HEK293 (cell line): ENCODE results near the gene PCED1A.

Experiments
- CTCF ChIA-PET: fragments of 350-600 bp; formaldehyde crosslinking; extraction: SDS; loops from one replicate; lab custom pipeline; 2021; ENCODE audit warnings: antibody characterized with exemption; lab: Yijun Ruan, JAX
- POLR2A ChIA-PET: fragments of 300-600 bp; formaldehyde crosslinking; extraction: SDS; loops from one replicate; lab custom pipeline; 2020; ENCODE audit warnings: antibody characterized with exemption, inconsistent platforms; lab: Yijun Ruan, JAX
- H3K27ac ChIP-seq: fragments of 200-500 bp; sonication (Bioruptor generic); 2 replicates; pipeline ENCODE4 v1.5.1; 2014; ENCODE audit warnings: low read depth, low read length, control low read depth, inconsistent platforms; ENCODE audit errors: extremely low read depth
- H3K36me3 ChIP-seq, 2 experiments: fragments of 200-500 bp in 1 of 2; sonication (Bioruptor generic) in 1 of 2; 1 replicate in 1 of 2; 2 replicates in 1 of 2; pipeline ENCODE4 v1.5.1; 2014 to 2017; ENCODE audit warnings: inconsistent platforms in 2 of 2, low read length in 2 of 2; ENCODE audit not compliant: control insufficient read depth in 2 of 2, insufficient read depth in 1 of 2
- H3K4me1 ChIP-seq: fragments of 200-500 bp; sonication (Bioruptor generic); 2 replicates; pipeline ENCODE4 v1.5.1; 2014; ENCODE audit warnings: mild to moderate bottlenecking, low read length, inconsistent platforms; ENCODE audit not compliant: control insufficient read depth, insufficient read depth
- H3K4me3 ChIP-seq: 2 replicates; pipeline ENCODE4 v1.5.1; 2011; ENCODE audit warnings: low read depth, mild to moderate bottlenecking, control low read depth, low read length, moderate library complexity
- H3K9me3 ChIP-seq: fragments of 200-500 bp; sonication (Bioruptor generic); 2 replicates; pipeline ENCODE4 v1.5.1; 2014; ENCODE audit warnings: low read depth, low read length, inconsistent platforms; ENCODE audit not compliant: control insufficient read depth, insufficient read depth
- EGR2 ChIP-seq: fragments of 450-650 bp; formaldehyde crosslinking; IDR thresholded peaks from 2 replicates; pipeline ENCODE4 v1.5.1; 2016; ENCODE audit warnings: low read depth, missing biosample characterization, missing genetic modification characterization
- GLI4 ChIP-seq: fragments of 450-650 bp; formaldehyde crosslinking; IDR thresholded peaks from 2 replicates; pipeline ENCODE4 v1.5.1; 2016; ENCODE audit warnings: missing biosample characterization, missing genetic modification characterization
- HIC1 ChIP-seq: fragments of 450-650 bp; formaldehyde crosslinking; IDR thresholded peaks from 2 replicates; pipeline ENCODE4 v1.5.1; 2016; ENCODE audit warnings: missing biosample characterization, missing genetic modification characterization
- PBX3 ChIP-seq: sonication (generic); formaldehyde crosslinking; IDR thresholded peaks from 2 replicates; pipeline ENCODE4 v1.8.1; 2022; ENCODE audit warnings: mild to moderate bottlenecking, moderate library complexity, missing genetic modification reagents
- PRDM2 ChIP-seq: fragments of 450-650 bp; formaldehyde crosslinking; IDR thresholded peaks from 2 replicates; pipeline ENCODE4 v1.5.1; 2016; ENCODE audit warnings: missing biosample characterization, missing genetic modification characterization, borderline replicate concordance
- SETDB1 ChIP-seq: IDR thresholded peaks from one replicate; pipeline ENCODE4 v1.6.1; 2017; ENCODE audit warnings: mild to moderate bottlenecking, low read length, moderate library complexity, mixed read lengths; ENCODE audit not compliant: insufficient read length
- ZFP3 ChIP-seq: fragments of 450-650 bp; formaldehyde crosslinking; IDR thresholded peaks from 2 replicates; pipeline ENCODE4 v1.5.1; 2016; ENCODE audit warnings: low read depth, missing biosample characterization, missing genetic modification characterization
- ZNF184 ChIP-seq: fragments of 450-650 bp; IDR thresholded peaks from 2 replicates; pipeline ENCODE4 v1.5.1; 2018; ENCODE audit warnings: missing biosample characterization, mild to moderate bottlenecking, missing genetic modification characterization
- ZNF202 ChIP-seq: fragments of 450-650 bp; formaldehyde crosslinking; IDR thresholded peaks from 2 replicates; pipeline ENCODE4 v1.5.1; 2016; ENCODE audit warnings: missing biosample characterization, missing genetic modification characterization, borderline replicate concordance
- ZNF239 ChIP-seq: fragments of 450-650 bp; formaldehyde crosslinking; IDR thresholded peaks from 2 replicates; pipeline ENCODE4 v1.5.1; 2016; ENCODE audit warnings: missing biosample characterization, missing genetic modification characterization
- ZNF266 ChIP-seq: fragments of 450-650 bp; formaldehyde crosslinking; IDR thresholded peaks from 2 replicates; pipeline ENCODE4 v1.5.1; 2016; ENCODE audit warnings: missing biosample characterization, missing genetic modification characterization, low read depth
- ZNF292 ChIP-seq: fragments of 450-650 bp; formaldehyde crosslinking; IDR thresholded peaks from 2 replicates; pipeline ENCODE4 v1.5.1; 2016; ENCODE audit warnings: low read depth, missing biosample characterization, missing genetic modification characterization, borderline replicate concordance
- ZNF510 ChIP-seq: fragments of 450-650 bp; formaldehyde crosslinking; IDR thresholded peaks from 2 replicates; pipeline ENCODE4 v1.5.1; 2018; ENCODE audit warnings: mild to moderate bottlenecking, missing genetic modification characterization, missing biosample characterization; ENCODE audit not compliant: insufficient replicate concordance
- ZNF544 ChIP-seq: fragments of 450-650 bp; formaldehyde crosslinking; IDR thresholded peaks from 2 replicates; pipeline ENCODE4 v1.5.0; 2017; ENCODE audit warnings: missing biosample characterization, missing genetic modification characterization
- ZNF621 ChIP-seq: fragments of 450-650 bp; formaldehyde crosslinking; IDR thresholded peaks from 2 replicates; pipeline ENCODE4 v1.5.1; 2017; ENCODE audit warnings: missing biosample characterization, missing genetic modification characterization
- ZNF624 ChIP-seq: fragments of 450-650 bp; formaldehyde crosslinking; IDR thresholded peaks from 2 replicates; pipeline ENCODE4 v1.5.1; 2017; ENCODE audit warnings: missing biosample characterization, missing genetic modification characterization
- ZNF629 ChIP-seq: fragments of 450-650 bp; formaldehyde crosslinking; IDR thresholded peaks from 2 replicates; pipeline ENCODE4 v1.5.1; 2017; ENCODE audit warnings: missing biosample characterization, missing genetic modification characterization
- ZNF645 ChIP-seq: fragments of 450-650 bp; formaldehyde crosslinking; IDR thresholded peaks from 2 replicates; pipeline ENCODE4; 2016; ENCODE audit warnings: missing biosample characterization, missing genetic modification characterization
- ZNF707 ChIP-seq: fragments of 450-650 bp; formaldehyde crosslinking; IDR thresholded peaks from 2 replicates; pipeline ENCODE4 v1.5.1; 2016; ENCODE audit warnings: missing biosample characterization, missing genetic modification characterization
- ZSCAN5A ChIP-seq: fragments of 450-650 bp; formaldehyde crosslinking; IDR thresholded peaks from 2 replicates; pipeline ENCODE4 v1.5.1; 2016; ENCODE audit warnings: missing biosample characterization, missing genetic modification characterization

The PCED1A gene

GRCh38 chr20:2804852-2805688 lies 35.4 kb downstream of the PCED1A start:
- H3K9me3 ChIP-seq: no peaks in the 10 kb centered on the region
- ChIA-PET CTCF (interaction anchor here (0.5 to 1.2 kb wide), 2 partner anchors 52 to 377 kb away, joined by 3 to 4 read pairs; no protein-coding TSS in a partner anchor), POLR2A (no interaction called here)
- no peak overlapping the region for H3K27ac ChIP-seq
- H3K4me3 ChIP-seq: no peak overlapping the region
- H3K4me1 ChIP-seq: no peaks in the 10 kb centered on the region
- H3K36me3 ChIP-seq: no peaks in the 10 kb centered on the region
- TF ChIP-seq HIC1 (tag by site-specific recombination) (no peak), ZNF629 (no peak), ZNF266 (tag by site-specific recombination) (no peak), ZNF202 (tag by site-specific recombination) (no peak), ZNF510 (tag by site-specific recombination) (no peak), ZNF544 (tag by site-specific recombination) (no peak), ZNF184 (no peak), SETDB1 (no peak), ZNF292 (no peak), ZSCAN5A (tag by site-specific recombination) (no peak), PRDM2 (tag by site-specific recombination) (no peak), ZNF707 (no peak), EGR2 (no peak), ZNF621 (tag by site-specific recombination) (no peak), GLI4 (tag by site-specific recombination) (no peak), ZNF645 (tag by site-specific recombination) (no peak), ZNF624 (tag by site-specific recombination) (no peak), PBX3 (CRISPR knock-in tag) (no peak), ZNF239 (tag by site-specific recombination) (no peak), ZFP3 (tag by site-specific recombination) (no peak)
